Glutamatergic neuron (in vitro differentiated cells): ENCODE measurements around the gene PODN. TPM values are rescaled to one million over a fixed set of nuclear protein-coding genes. Genes with fewer than 3 reads are reported as not detected.

ENCODE experiments used
- DNase-seq: peaks from one replicate; pipeline ENCODE4 v3.0.0; 2022
- H3K27ac Mint-ChIP-seq: one replicate; pipeline ENCODE4 v1.8.0; 2020; ENCODE audit warnings: mild to moderate bottlenecking, mixed read lengths, inconsistent platforms; ENCODE audit not compliant: unreplicated experiment
- H3K27me3 Mint-ChIP-seq: one replicate; pipeline ENCODE4 v1.8.0; 2020; ENCODE audit warnings: mild to moderate bottlenecking, moderate library complexity, mixed read lengths, inconsistent platforms; ENCODE audit not compliant: unreplicated experiment
- H3K36me3 Mint-ChIP-seq: one replicate; pipeline ENCODE4 v1.8.0; 2020; ENCODE audit warnings: mild to moderate bottlenecking, mixed read lengths, inconsistent platforms; ENCODE audit not compliant: unreplicated experiment
- H3K4me1 Mint-ChIP-seq: one replicate; pipeline ENCODE4 v1.8.0; 2020; ENCODE audit warnings: mild to moderate bottlenecking, low read depth, mixed read lengths, inconsistent platforms; ENCODE audit not compliant: unreplicated experiment
- H3K4me3 Mint-ChIP-seq: one replicate; pipeline ENCODE4 v1.8.0; 2020; ENCODE audit warnings: mild to moderate bottlenecking, mixed read lengths, inconsistent platforms; ENCODE audit not compliant: unreplicated experiment
- H3K9me3 Mint-ChIP-seq: one replicate; pipeline ENCODE4 v1.8.0; 2020; ENCODE audit warnings: mild to moderate bottlenecking, moderate library complexity, mixed read lengths, inconsistent platforms; ENCODE audit not compliant: unreplicated experiment
- total RNA-seq: library from RNA; stranded (reverse); fragmentation: NEBNext Ultra II Directional; extraction: Animal tissue kit (Norgen Biotek cat#: 25700); gene quantifications from one replicate; pipeline ENCODE4 v1.2.1, GENCODE V29; 2021; ENCODE audit not compliant: unreplicated experiment
- TF ChIP-seq, protein P1 (sequence below): fragments of 200-600 bp; sonication (generic); IDR thresholded peaks from one replicate; pipeline ENCODE4 v1.5.0; 2021; ENCODE audit not compliant: partially characterized antibody, unreplicated experiment

Gene PODN
- total RNA-seq, 1 donor from 2014 or later: 3.1 TPM

DNA sequence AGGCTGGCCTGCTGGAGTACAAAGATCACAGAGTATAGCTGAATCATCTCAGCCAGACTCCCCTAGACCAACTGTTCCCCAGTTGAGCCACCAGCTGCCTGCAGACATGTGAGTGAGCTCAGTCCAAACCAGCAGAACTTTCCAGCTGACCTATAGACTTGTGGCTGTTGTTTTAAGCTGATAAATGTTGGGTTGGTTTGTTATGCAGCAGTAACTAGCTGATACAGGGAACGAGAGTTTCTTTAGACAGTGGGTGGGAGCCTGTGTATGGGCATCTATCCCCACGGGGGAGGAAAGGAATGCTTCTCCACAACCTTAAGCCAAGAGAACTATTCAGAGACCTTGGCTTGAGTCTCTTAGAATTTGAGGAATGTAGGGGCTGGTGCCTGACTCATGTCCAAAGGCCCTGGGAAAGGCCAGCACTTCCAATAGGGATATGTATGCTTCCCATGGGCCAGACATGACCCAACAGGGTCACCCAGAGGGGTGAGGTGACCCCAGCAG, 50.3 kb downstream of the PODN start:
- peaks cover 24% of the 10 kb centered on the region for H3K4me1 Mint-ChIP-seq
- H3K27me3 Mint-ChIP-seq: peaks cover 11% of the 10 kb centered on the region
- no peak overlapping the region for H3K4me3 Mint-ChIP-seq
- H3K27ac Mint-ChIP-seq: no peak overlapping the region
- TF ChIP-seq, protein P1, sequence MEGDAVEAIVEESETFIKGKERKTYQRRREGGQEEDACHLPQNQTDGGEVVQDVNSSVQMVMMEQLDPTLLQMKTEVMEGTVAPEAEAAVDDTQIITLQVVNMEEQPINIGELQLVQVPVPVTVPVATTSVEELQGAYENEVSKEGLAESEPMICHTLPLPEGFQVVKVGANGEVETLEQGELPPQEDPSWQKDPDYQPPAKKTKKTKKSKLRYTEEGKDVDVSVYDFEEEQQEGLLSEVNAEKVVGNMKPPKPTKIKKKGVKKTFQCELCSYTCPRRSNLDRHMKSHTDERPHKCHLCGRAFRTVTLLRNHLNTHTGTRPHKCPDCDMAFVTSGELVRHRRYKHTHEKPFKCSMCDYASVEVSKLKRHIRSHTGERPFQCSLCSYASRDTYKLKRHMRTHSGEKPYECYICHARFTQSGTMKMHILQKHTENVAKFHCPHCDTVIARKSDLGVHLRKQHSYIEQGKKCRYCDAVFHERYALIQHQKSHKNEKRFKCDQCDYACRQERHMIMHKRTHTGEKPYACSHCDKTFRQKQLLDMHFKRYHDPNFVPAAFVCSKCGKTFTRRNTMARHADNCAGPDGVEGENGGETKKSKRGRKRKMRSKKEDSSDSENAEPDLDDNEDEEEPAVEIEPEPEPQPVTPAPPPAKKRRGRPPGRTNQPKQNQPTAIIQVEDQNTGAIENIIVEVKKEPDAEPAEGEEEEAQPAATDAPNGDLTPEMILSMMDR: no peak
- peaks cover 4% of the 10 kb centered on the region for H3K9me3 Mint-ChIP-seq
- DNase-seq: no peak
- peaks cover 8% of the 10 kb centered on the region for H3K36me3 Mint-ChIP-seq

DNA sequence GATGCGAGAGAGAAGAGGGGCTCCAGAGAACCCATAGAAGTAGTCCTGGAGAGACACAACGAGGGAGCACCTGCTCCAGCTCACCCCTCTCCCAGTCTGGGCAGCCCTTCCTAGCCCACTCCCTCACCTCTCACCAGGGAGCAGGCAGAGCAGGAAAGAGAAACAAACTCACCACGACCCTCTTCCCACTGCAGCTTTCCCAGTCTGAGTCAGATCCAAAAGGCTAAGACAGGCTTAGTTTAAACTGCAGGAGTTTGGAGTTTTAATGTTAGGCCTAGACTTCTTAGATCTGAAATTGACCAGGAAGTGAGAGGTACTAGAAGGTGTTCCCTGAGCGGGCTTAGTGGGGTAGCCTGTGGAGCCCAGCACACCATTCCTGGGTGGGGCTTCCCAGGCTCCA, 50.8 kb downstream of the PODN start:
- peaks cover 4% of the 10 kb centered on the region for H3K9me3 Mint-ChIP-seq
- no peak for DNase-seq
- H3K36me3 Mint-ChIP-seq: peaks cover 8% of the 10 kb centered on the region
- H3K27me3 Mint-ChIP-seq: peaks cover 7% of the 10 kb centered on the region
- TF ChIP-seq, protein P1: no peak
- H3K4me3 Mint-ChIP-seq: no peak overlapping the region
- peaks cover 24% of the 10 kb centered on the region for H3K4me1 Mint-ChIP-seq
- H3K27ac Mint-ChIP-seq: no peak overlapping the region

DNA sequence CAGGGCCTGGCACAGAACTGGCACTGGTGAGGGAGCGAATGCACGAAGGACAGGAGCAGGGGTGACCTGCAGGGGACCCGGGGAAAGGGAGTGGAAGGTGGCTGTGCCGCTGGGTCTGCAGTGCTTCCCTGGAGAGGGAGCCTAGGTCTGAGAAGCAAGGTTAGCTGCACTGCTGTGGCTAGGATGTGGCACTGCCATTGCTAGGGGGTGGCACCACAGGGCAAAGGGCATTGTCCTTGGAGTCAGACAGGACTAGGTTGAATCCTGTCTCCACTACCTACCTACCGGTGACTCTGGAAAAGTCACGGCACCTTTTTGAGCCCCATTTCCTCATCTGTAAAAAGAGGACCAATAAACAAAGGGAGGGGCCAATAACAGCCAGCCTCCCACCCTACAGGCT, 52.1 kb downstream of the PODN start:
- Mint-ChIP-seq H3K27me3 (peaks cover 7% of the 10 kb centered on the region), H3K4me3 (no peak overlapping the region), H3K9me3 (peaks cover 4% of the 10 kb centered on the region), H3K27ac (no peak overlapping the region), H3K36me3 (peaks cover 8% of the 10 kb centered on the region), H3K4me1 (peaks cover 22% of the 10 kb centered on the region)
- DNase-seq: no peak
- TF ChIP-seq, protein P1: no peak

GRCh38 chr1:53114581-53115400, 52.8 kb downstream of the PODN start:
- H3K27me3 Mint-ChIP-seq: peaks cover 7% of the 10 kb centered on the region

More at GRCh38 chr1:53114581-53115400, 52.8 kb downstream of the PODN start:
- Mint-ChIP-seq H3K27ac (no peak overlapping the region), H3K9me3 (peaks cover 3% of the 10 kb centered on the region), H3K4me3 (no peak overlapping the region), H3K4me1 (peaks cover 19% of the 10 kb centered on the region), H3K36me3 (peaks cover 8% of the 10 kb centered on the region)
- TF ChIP-seq, protein P1: no peak
- no peak for DNase-seq
